Gastrocnemius medialis (tissue), 4 donors: ENCODE results near the gene HIPK4.
"Not testable (repeated sequence)": the region's sequence is repeated elsewhere in the genome, so short reads cannot be mapped to it uniquely, and the experiment has no call there.

Source experiments
- POLR2A ChIP-seq, 2 donors: fragments of 450-650 bp; IDR thresholded peaks; one replicate each; pipeline ENCODE4 v1.6.1; 2017; ENCODE audit warnings: antibody characterized with exemption in 2 of 2, mild to moderate bottlenecking in 2 of 2, moderate library complexity in 2 of 2
- TF ChIP-seq, protein P1 (sequence below), 5 experiments: fragments of 450-650 bp in 3 of 5; fragments of 200-600 bp in 2 of 5; sonication (generic) in 2 of 5; IDR thresholded peaks in 4 of 5; conservative IDR thresholded peaks in 1 of 5; 1 replicate in 4 of 5; 2 replicates in 1 of 5; pipeline ENCODE4 v1.5.1; 2016 to 2019; ENCODE audit warnings: antibody characterized with exemption in 5 of 5, mild to moderate bottlenecking in 3 of 5, moderate library complexity in 3 of 5

DNA sequence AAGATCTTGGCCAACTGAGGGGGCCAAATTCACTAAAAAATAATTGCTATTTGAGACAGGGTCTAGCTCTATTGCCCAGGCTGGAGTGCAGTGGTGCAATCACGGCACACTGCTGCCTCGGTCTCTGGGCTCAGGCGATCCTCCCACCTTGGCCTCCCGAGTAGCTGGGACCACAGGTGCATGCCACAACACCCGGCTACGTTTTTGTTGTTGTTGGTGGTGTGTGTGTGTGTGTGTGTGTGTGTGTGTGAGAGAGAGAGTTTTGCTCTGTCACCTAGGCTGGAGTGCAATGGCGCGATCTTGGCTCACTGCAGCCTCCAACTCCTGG lies 18.6 kb upstream of the HIPK4 start:
- not testable (repeated sequence) for TF ChIP-seq POLR2A (IDR thresholded peaks at IDR 0.05)
- TF ChIP-seq, protein P1, sequence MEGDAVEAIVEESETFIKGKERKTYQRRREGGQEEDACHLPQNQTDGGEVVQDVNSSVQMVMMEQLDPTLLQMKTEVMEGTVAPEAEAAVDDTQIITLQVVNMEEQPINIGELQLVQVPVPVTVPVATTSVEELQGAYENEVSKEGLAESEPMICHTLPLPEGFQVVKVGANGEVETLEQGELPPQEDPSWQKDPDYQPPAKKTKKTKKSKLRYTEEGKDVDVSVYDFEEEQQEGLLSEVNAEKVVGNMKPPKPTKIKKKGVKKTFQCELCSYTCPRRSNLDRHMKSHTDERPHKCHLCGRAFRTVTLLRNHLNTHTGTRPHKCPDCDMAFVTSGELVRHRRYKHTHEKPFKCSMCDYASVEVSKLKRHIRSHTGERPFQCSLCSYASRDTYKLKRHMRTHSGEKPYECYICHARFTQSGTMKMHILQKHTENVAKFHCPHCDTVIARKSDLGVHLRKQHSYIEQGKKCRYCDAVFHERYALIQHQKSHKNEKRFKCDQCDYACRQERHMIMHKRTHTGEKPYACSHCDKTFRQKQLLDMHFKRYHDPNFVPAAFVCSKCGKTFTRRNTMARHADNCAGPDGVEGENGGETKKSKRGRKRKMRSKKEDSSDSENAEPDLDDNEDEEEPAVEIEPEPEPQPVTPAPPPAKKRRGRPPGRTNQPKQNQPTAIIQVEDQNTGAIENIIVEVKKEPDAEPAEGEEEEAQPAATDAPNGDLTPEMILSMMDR (IDR thresholded peaks at IDR 0.05 in 4 of 5, conservative IDR thresholded peaks at IDR 0.05 in 1 of 5), result not testable (repeated sequence)
